K562 (cell line): ENCODE measurements around the gene ATP5F1D. TPM values are rescaled to one million over a fixed set of nuclear protein-coding genes. Genes with fewer than 3 reads are reported as not detected.
A peak's percentile ranks its signal among the peaks of the same experiment; 100 is the strongest.

Experiments used
- ATF1 ChIP-seq, 2 experiments: fragments of 450-650 bp in 1 of 2; IDR thresholded peaks; 2 replicates each; pipeline ENCODE4 v1.6.1; 2016; ENCODE audit warnings: missing compliant biosample characterization in 1 of 2, missing genetic modification characterization in 1 of 2
- CREM ChIP-seq: IDR thresholded peaks from 2 replicates; pipeline ENCODE4 v1.6.1; 2014; ENCODE audit warnings: antibody characterized with exemption, low read depth
- FOXK1 ChIP-seq: sonication (generic); formaldehyde crosslinking; IDR thresholded peaks from 2 replicates; pipeline ENCODE4 v1.8.0; 2022; ENCODE audit warnings: missing genetic modification reagents, mild to moderate bottlenecking, borderline replicate concordance
- HNRNPK ChIP-seq: fragments of 200-400 bp; formaldehyde crosslinking; IDR thresholded peaks from one replicate; pipeline ENCODE4 v1.6.1; 2018; ENCODE audit warnings: mild to moderate bottlenecking, low read depth, low read length; ENCODE audit not compliant: poor library complexity, severe bottlenecking
- ID3 ChIP-seq, 2 experiments: fragments of 250-450 bp in 1 of 2; fragments of 450-650 bp in 1 of 2; sonication (Bioruptor Pico) in 1 of 2; IDR thresholded peaks; 2 replicates each; pipeline versions ENCODE4 v1.6.1 to v1.8.0; 2016 to 2021; ENCODE audit warnings: mild to moderate bottlenecking in 2 of 2, moderate library complexity in 2 of 2, missing compliant biosample characterization in 1 of 2, missing genetic modification characterization in 1 of 2
- MGA ChIP-seq: fragments of 450-650 bp; IDR thresholded peaks from 2 replicates; pipeline ENCODE4 v1.6.1; 2016; ENCODE audit warnings: mild to moderate bottlenecking, moderate library complexity
- RNF219 ChIP-seq: fragments of 250-450 bp; sonication (Bioruptor Pico); IDR thresholded peaks from 2 replicates; pipeline ENCODE4 v1.5.0; 2022; ENCODE audit warnings: mild to moderate bottlenecking
- WHSC1 ChIP-seq: IDR thresholded peaks from one replicate; pipeline ENCODE4 v1.6.1; 2012; ENCODE audit warnings: low read length, control low read depth, inconsistent platforms
- ZFX ChIP-seq: sonication (generic); formaldehyde crosslinking; IDR thresholded peaks from 2 replicates; pipeline ENCODE4 v1.8.0; 2022; ENCODE audit warnings: mild to moderate bottlenecking, missing genetic modification reagents, moderate library complexity
- ZNF695 ChIP-seq: fragments of 450-650 bp; formaldehyde crosslinking; IDR thresholded peaks from 2 replicates; pipeline ENCODE4 v1.4.0; 2020; ENCODE audit warnings: mild to moderate bottlenecking, moderate library complexity
- ZNF785 ChIP-seq: fragments of 250-450 bp; sonication (Bioruptor Pico); IDR thresholded peaks from 2 replicates; pipeline ENCODE4 v1.4.0; 2020; ENCODE audit warnings: mild to moderate bottlenecking
- polyA plus RNA-seq, 8 experiments: library from polyadenylated mRNA; depleted of rRNA in 4 of 8; stranded (reverse) in 5 of 8; unstranded in 3 of 8; fragments of >200 nt; fragmentation: Nextera tagmentation in 2 of 8; fragmentation: Illumina TruSeq in 1 of 8; extraction: Ambion mirVana in 2 of 8; extraction: Trizol in 1 of 8; gene quantifications; 2 replicates each; pipeline versions ENCODE4 v1.2.1 to v1.2.3, GENCODE V29; 2011 to 2014; ENCODE audit warnings: inconsistent platforms in 1 of 8, missing spikeins in 1 of 8
- total RNA-seq, 7 experiments: library from RNA; depleted of rRNA in 6 of 7; stranded (reverse); fragments of >200 nt in 6 of 7; fragmentation: Illumina TruSeq in 2 of 7; extraction: Trizol in 2 of 7; gene quantifications; 2 replicates each; pipeline versions ENCODE4 v1.2.1 to v1.2.3, GENCODE V29; 2011 to 2021; ENCODE audit warnings: low replicate concordance in 1 of 7

ATP5F1D gene
- total and polyA plus RNA-seq, 9 of the 15 experiments (the other 6 are each of a cell fraction or from before 2014, with no cell fraction given) = 3.9 to 409 (median 36.8) TPM

GRCh38 chr19:1239796-1240737 lies 1.5 kb upstream of the ATP5F1D start (continued):
- no peak for TF ChIP-seq FOXK1 (CRISPR knock-in tag)
- no peak for TF ChIP-seq WHSC1
- peak; percentile 98 for TF ChIP-seq CREM
- TF ChIP-seq ZNF785 (CRISPR knock-in tag) = no peak
- TF ChIP-seq ZNF695 = no peak
- no peak for TF ChIP-seq RNF219 (CRISPR knock-in tag)
- TF ChIP-seq ZFX (CRISPR knock-in tag) = peak; percentile 94
- no peak for TF ChIP-seq HNRNPK
- TF ChIP-seq ATF1 (CRISPR knock-in tag; IDR thresholded peaks at IDR 0.05) = peak; percentile 64
- TF ChIP-seq ATF1 (tag; IDR thresholded peaks at IDR 0.05) = peak; percentile 98
- no peak for TF ChIP-seq MGA
- no peak for TF ChIP-seq ID3 (CRISPR knock-in tag; IDR thresholded peaks at IDR 0.05)
- TF ChIP-seq ID3 (tag; IDR thresholded peaks at IDR 0.05) = 0 out of 2 replicates have a peak, but pooled peaks have one; percentile 66
